Panc1 (cell line): Measurements from ENCODE around the gene LENG8.

Experiments
- CTCF ChIP-seq: fragments of 450-650 bp; IDR thresholded peaks from 2 replicates; pipeline ENCODE4 v1.5.1; 2017; ENCODE audit warnings: mild to moderate bottlenecking
- POLR2AphosphoS5 ChIP-seq: IDR thresholded peaks from 2 replicates; pipeline ENCODE4 v1.6.1; 2012; ENCODE audit warnings: mild to moderate bottlenecking, low read depth, low read length, moderate library complexity
- REST ChIP-seq, 2 experiments: IDR thresholded peaks; 2 replicates each; pipeline ENCODE4 v1.6.1; 2011 to 2012; ENCODE audit warnings: low read depth in 2 of 2, control low read depth in 1 of 2, low read length in 1 of 2, mild to moderate bottlenecking in 1 of 2, moderate library complexity in 1 of 2; ENCODE audit not compliant: insufficient read depth in 1 of 2
- SIN3A ChIP-seq: IDR thresholded peaks from 2 replicates; pipeline ENCODE4 v1.6.1; 2012; ENCODE audit warnings: low read depth, mild to moderate bottlenecking, low read length, moderate library complexity, borderline replicate concordance; ENCODE audit not compliant: insufficient read depth
- TCF7L2 ChIP-seq: IDR thresholded peaks from 2 replicates; pipeline ENCODE4 v1.6.1; 2011; ENCODE audit warnings: mild to moderate bottlenecking, low read depth, low read length, inconsistent platforms

GRCh38 chr19:54449701-54450069 is 686 bp downstream of the LENG8 start:
- no peak for TF ChIP-seq CTCF
- TF ChIP-seq POLR2AphosphoS5: no peak
- TF ChIP-seq SIN3A: no peak
- TF ChIP-seq REST (IDR thresholded peaks at IDR 0.05; ENCODE audit: insufficient read depth in 1 of 2, low read depth in 2 of 2, low read length in 1 of 2): no peak
- TF ChIP-seq TCF7L2: no peak
